H9 (cell line): ENCODE data around the gene SCD5. TPM values are rescaled to one million over a fixed set of nuclear protein-coding genes. Genes with fewer than 3 reads are reported as not detected.

Experiments
- DNase-seq: peaks from one replicate; pipeline ENCODE4 v3.0.0-alpha.2; 2017
- H2AFZ ChIP-seq: one replicate; pipeline ENCODE4 v1.6.1; 2013; ENCODE audit warnings: mild to moderate bottlenecking, low read length, control low read depth, moderate library complexity
- H2AK5ac ChIP-seq: 2 replicates; pipeline ENCODE4 v1.6.1; 2013; ENCODE audit warnings: low read length, control low read depth, mixed read lengths; ENCODE audit not compliant: insufficient read length
- H2BK120ac ChIP-seq: one replicate; pipeline ENCODE4 v1.6.1; 2013; ENCODE audit warnings: low read depth, mild to moderate bottlenecking, low read length, control low read depth, inconsistent platforms; ENCODE audit not compliant: poor library complexity, severe bottlenecking
- H2BK12ac ChIP-seq: 2 replicates; pipeline ENCODE4 v1.6.1; 2013; ENCODE audit warnings: low read length, control low read depth, mixed read lengths, low read depth; ENCODE audit not compliant: insufficient read length
- H2BK15ac ChIP-seq: 2 replicates; pipeline ENCODE4 v1.6.1; 2013; ENCODE audit warnings: low read depth, low read length, control low read depth
- H2BK20ac ChIP-seq: one replicate; pipeline ENCODE4 v1.6.1; 2013; ENCODE audit warnings: low read depth, mild to moderate bottlenecking, low read length, control low read depth, inconsistent platforms; ENCODE audit not compliant: poor library complexity, severe bottlenecking
- H2BK5ac ChIP-seq: 2 replicates; pipeline ENCODE4 v1.6.1; 2013; ENCODE audit warnings: low read length, control low read depth, mixed read lengths; ENCODE audit not compliant: insufficient read length
- H3K14ac ChIP-seq: 2 replicates; pipeline ENCODE4 v1.6.1; 2013; ENCODE audit warnings: low read length, control low read depth; ENCODE audit not compliant: insufficient read depth
- H3K18ac ChIP-seq: 2 replicates; pipeline ENCODE4 v1.6.1; 2013; ENCODE audit warnings: low read depth, mild to moderate bottlenecking, mixed read lengths, low read length, control low read depth; ENCODE audit not compliant: insufficient read length
- H3K23ac ChIP-seq: 2 replicates; pipeline ENCODE4 v1.6.1; 2013; ENCODE audit warnings: low read length, control low read depth, mixed read lengths, low read depth; ENCODE audit not compliant: insufficient read length
- H3K23me2 ChIP-seq: 2 replicates; pipeline ENCODE4 v1.6.1; 2013; ENCODE audit warnings: low read depth, mild to moderate bottlenecking, mixed read lengths, low read length, control low read depth; ENCODE audit not compliant: insufficient read length, poor library complexity, severe bottlenecking
- H3K27ac ChIP-seq: 2 replicates; pipeline ENCODE4 v1.5.1; 2013; ENCODE audit warnings: low read length, control low read depth, mixed read lengths, low read depth; ENCODE audit not compliant: insufficient read length
- H3K27me3 ChIP-seq: 2 replicates; pipeline ENCODE4 v1.6.1; 2013; ENCODE audit warnings: low read length, control low read depth, inconsistent platforms; ENCODE audit not compliant: insufficient read depth
- H3K4ac ChIP-seq: 2 replicates; pipeline ENCODE4 v1.6.1; 2013; ENCODE audit warnings: low read depth, mild to moderate bottlenecking, control low read depth, inconsistent platforms, low read length, moderate library complexity
- H3K4me1 ChIP-seq: 2 replicates; pipeline ENCODE4 v1.6.1; 2013; ENCODE audit warnings: low read length, control low read depth, inconsistent platforms; ENCODE audit not compliant: insufficient read depth
- H3K4me2 ChIP-seq: 2 replicates; pipeline ENCODE4 v1.6.1; 2013; ENCODE audit warnings: low read length, control low read depth, mixed read lengths; ENCODE audit not compliant: insufficient read length, insufficient read depth
- H3K56ac ChIP-seq: 2 replicates; pipeline ENCODE4 v1.6.1; 2013; ENCODE audit warnings: low read depth, mild to moderate bottlenecking, mixed read lengths, low read length, control low read depth; ENCODE audit not compliant: insufficient read length
- H3K79me1 ChIP-seq: 2 replicates; pipeline ENCODE4 v1.6.1; 2013; ENCODE audit warnings: low read depth, mild to moderate bottlenecking, moderate library complexity, low read length, control low read depth, inconsistent platforms; ENCODE audit not compliant: insufficient read depth, poor library complexity, severe bottlenecking
- H3K79me2 ChIP-seq: 2 replicates; pipeline ENCODE4 v1.6.1; 2013; ENCODE audit warnings: low read length, control low read depth, inconsistent platforms; ENCODE audit not compliant: insufficient read depth
- H3K9ac ChIP-seq: 2 replicates; pipeline ENCODE4 v1.6.1; 2013; ENCODE audit warnings: low read length, control low read depth, mixed read lengths; ENCODE audit not compliant: insufficient read length; ENCODE audit errors: extremely low read depth
- H3K9me3 ChIP-seq: one replicate; pipeline ENCODE4 v1.6.1; 2013; ENCODE audit warnings: low read depth, low read length, inconsistent platforms; ENCODE audit not compliant: control insufficient read depth
- H3T11ph ChIP-seq: one replicate; pipeline ENCODE4 v1.6.1; 2013; ENCODE audit warnings: mild to moderate bottlenecking, low read length, control low read depth, inconsistent platforms
- H4K20me1 ChIP-seq: one replicate; pipeline ENCODE4 v1.6.1; 2013; ENCODE audit not compliant: control insufficient read depth, insufficient read length, insufficient read depth
- H4K5ac ChIP-seq: 2 replicates; pipeline ENCODE4 v1.6.1; 2013; ENCODE audit warnings: low read depth, mild to moderate bottlenecking, mixed read lengths, low read length, control low read depth; ENCODE audit not compliant: insufficient read length
- H4K8ac ChIP-seq: replicated peaks from 2 replicates; pipeline ENCODE4 v1.6.1; 2013; ENCODE audit warnings: low read length, control low read depth, mixed read lengths, low read depth; ENCODE audit not compliant: insufficient read length
- H4K91ac ChIP-seq: 2 replicates; pipeline ENCODE4 v1.6.1; 2013; ENCODE audit warnings: low read depth, mild to moderate bottlenecking, moderate library complexity, mixed read lengths, low read length, control low read depth; ENCODE audit not compliant: insufficient read length
- H3K27ac Mint-ChIP-seq, 3 experiments: 2 replicates in 2 of 3; 3 replicates in 1 of 3; pipeline ENCODE4 v1.8.0; 2020 to 2021; ENCODE audit warnings: mixed read lengths in 3 of 3, mild to moderate bottlenecking in 1 of 3, moderate library complexity in 1 of 3
- H3K27me3 Mint-ChIP-seq: 2 replicates; pipeline ENCODE4 v1.8.0; 2021; ENCODE audit warnings: low read depth, mild to moderate bottlenecking, moderate library complexity, mixed read lengths
- H3K36me3 Mint-ChIP-seq, 3 experiments: 2 replicates in 2 of 3; 3 replicates in 1 of 3; pipeline ENCODE4 v1.8.0; 2020 to 2021; ENCODE audit warnings: low read depth in 3 of 3, mixed read lengths in 3 of 3; ENCODE audit not compliant: insufficient read depth in 1 of 3
- H3K4me1 Mint-ChIP-seq, 2 experiments: 2 replicates each; pipeline ENCODE4 v1.8.0; 2020; ENCODE audit warnings: mixed read lengths in 2 of 2
- H3K4me3 Mint-ChIP-seq, 2 experiments: 2 replicates in 1 of 2; 3 replicates in 1 of 2; pipeline ENCODE4 v1.8.0; 2020 to 2021; ENCODE audit warnings: mild to moderate bottlenecking in 2 of 2, mixed read lengths in 2 of 2, moderate library complexity in 1 of 2
- H3K9me3 Mint-ChIP-seq, 2 experiments: 2 replicates in 1 of 2; 3 replicates in 1 of 2; pipeline ENCODE4 v1.8.0; 2020; ENCODE audit warnings: mild to moderate bottlenecking in 2 of 2, mixed read lengths in 2 of 2, moderate library complexity in 1 of 2
- CTCF ChIP-seq: fragments of 200-600 bp; sonication (generic); conservative IDR thresholded peaks from 3 replicates; pipeline ENCODE4 v1.8.0; 2021; ENCODE audit warnings: antibody characterized with exemption, mild to moderate bottlenecking
- WGBS: extraction: QIAGEN DNeasy Blood & Tissue Kit; methylation state at CpG from one replicate; pipeline ENCODE4 v1.1.7; 2013; ENCODE audit warnings: missing lambda C conversion rate, low lambda C conversion rate, mixed read lengths; ENCODE audit not compliant: insufficient read length; ENCODE audit errors: extremely low coverage; 5-methylcytosine and 5-hydroxymethylcytosine counted together
- total RNA-seq: library from RNA; stranded (reverse); gene quantifications from 2 replicates; pipeline ENCODE4 v1.2.1, GENCODE V29; 2021

The SCD5 gene
- total RNA-seq, 1 experiment from 2014 or later: 0.68 TPM

DNA sequence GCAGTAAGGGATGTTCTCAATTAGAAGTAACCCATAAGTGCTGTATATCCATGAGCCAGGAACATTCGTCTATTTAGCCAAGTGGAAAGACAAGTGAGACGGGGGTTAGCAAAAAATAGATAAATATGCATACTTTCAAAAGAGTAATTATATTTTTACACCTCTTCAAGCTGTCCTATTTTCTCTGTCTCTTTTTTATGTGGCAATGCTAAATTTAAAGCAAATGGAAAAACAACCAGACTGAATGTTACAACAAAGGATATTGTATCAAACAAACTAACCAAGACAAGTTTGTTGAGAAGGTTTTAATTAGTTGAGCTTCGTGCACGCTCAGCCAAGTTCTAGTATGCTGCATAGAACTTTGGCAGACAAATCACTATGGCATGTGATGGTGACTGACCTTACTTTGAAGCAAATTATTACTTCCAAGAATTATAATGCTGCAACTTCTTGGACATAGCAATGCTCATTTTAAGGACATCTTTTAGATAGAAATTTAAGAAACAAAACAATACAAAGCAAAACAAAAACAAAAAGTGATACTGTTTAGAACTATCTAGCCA, 175.4 kb downstream of the SCD5 start:
- no peak for DNase-seq
- no peak overlapping the region for H3T11ph ChIP-seq
- H3K27me3 Mint-ChIP-seq: peaks cover 8% of the 10 kb centered on the region
- H3K4ac ChIP-seq: no peak overlapping the region
- no peak overlapping the region for H2BK20ac ChIP-seq
- H3K27me3 ChIP-seq: no peaks in the 10 kb centered on the region
- no peak overlapping the region for H2BK12ac ChIP-seq
- H3K36me3 Mint-ChIP-seq: no peaks in the 10 kb centered on the region; a peak in 1 of 7 replicates
- H2BK5ac ChIP-seq: no peak overlapping the region
- H3K79me1 ChIP-seq: no peaks in the 10 kb centered on the region
- no peak overlapping the region for H3K23ac ChIP-seq
- H3K27ac ChIP-seq: no peak overlapping the region
- no peak for TF ChIP-seq CTCF
- H4K8ac ChIP-seq: no peak overlapping the region
- H3K14ac ChIP-seq: no peak overlapping the region
- WGBS: no CpG with 5 or more reads among the region's 4 CpGs
- no peak overlapping the region for H2AK5ac ChIP-seq
- no peaks in the 10 kb centered on the region for H3K9me3 Mint-ChIP-seq
- H2BK120ac ChIP-seq: no peak overlapping the region
- no peak overlapping the region for H3K4me3 Mint-ChIP-seq
- no peak overlapping the region for H4K5ac ChIP-seq
- no peaks in the 10 kb centered on the region for H3K9me3 ChIP-seq
- no peaks in the 10 kb centered on the region for H4K20me1 ChIP-seq
- no peaks in the 10 kb centered on the region for H3K23me2 ChIP-seq
- H3K4me1 ChIP-seq: no peaks in the 10 kb centered on the region
- H3K18ac ChIP-seq: no peak overlapping the region
- H3K4me1 Mint-ChIP-seq: peaks cover 3 to 8% of the 10 kb centered on the region in 2 experiments
- no peak overlapping the region for H3K27ac Mint-ChIP-seq
- H2AFZ ChIP-seq: no peak overlapping the region
- no peak overlapping the region for H4K91ac ChIP-seq
- no peak overlapping the region for H2BK15ac ChIP-seq
- H3K56ac ChIP-seq: no peak overlapping the region
- H3K4me2 ChIP-seq: no peak overlapping the region
- H3K79me2 ChIP-seq: no peaks in the 10 kb centered on the region
- H3K9ac ChIP-seq: no peak overlapping the region
